Measurements from ENCODE around the gene HMX1.

The HMX1 gene

DNA sequence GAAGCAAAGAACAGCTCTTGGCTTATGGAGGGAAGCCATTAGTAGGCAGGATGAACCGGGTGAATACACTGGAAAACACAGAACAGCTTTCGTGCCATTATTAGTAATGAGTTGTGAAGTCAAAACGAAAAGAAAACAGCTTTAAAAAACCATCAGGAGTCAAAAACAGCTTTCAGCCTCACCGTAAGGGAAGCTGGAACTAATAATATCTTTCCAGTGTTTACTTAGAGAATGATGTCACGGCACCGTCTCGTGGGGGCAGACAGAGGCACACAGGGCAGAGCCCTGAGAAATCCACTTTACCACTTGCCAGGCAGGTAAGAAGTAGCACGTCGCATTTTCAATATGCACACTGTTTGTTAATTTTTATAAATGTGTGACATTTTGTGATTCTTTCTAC, 37.9 kb upstream of the HMX1 start:
- DNase-seq = no peak

DNA sequence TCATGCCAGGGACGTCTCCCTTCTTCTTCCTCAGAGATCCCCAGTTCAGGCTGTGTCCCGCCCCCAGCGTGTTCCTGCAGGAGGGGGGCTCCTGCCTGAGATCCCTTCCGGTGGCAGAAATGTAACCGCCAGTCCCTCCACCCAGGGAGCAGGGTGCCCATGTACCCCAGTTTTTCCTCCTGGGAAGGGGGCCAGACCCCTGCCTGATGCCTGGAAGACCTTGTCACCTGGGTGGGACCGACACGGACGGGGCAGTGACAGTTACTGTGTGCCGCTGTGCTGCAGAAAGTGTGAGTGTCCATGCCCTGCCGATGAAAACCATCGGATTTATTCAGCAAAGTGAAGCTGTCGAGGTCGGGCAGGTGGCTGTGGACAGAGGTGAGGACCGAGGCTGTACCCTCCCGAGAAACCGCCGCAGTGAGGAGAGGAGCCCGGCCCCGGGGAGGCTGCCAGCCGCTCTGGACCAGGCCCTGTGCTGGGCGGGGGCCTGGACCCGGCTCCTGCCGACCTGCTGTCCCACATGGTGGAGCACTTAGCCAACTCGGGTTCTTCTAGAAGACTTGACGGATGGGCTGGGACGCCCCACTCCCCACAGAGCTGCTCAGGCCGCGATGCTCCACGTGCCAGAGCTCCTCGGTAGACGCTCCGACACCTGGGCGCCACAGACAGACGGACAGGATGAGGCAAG, 36.7 kb upstream of the HMX1 start:
- no peak for DNase-seq

DNA sequence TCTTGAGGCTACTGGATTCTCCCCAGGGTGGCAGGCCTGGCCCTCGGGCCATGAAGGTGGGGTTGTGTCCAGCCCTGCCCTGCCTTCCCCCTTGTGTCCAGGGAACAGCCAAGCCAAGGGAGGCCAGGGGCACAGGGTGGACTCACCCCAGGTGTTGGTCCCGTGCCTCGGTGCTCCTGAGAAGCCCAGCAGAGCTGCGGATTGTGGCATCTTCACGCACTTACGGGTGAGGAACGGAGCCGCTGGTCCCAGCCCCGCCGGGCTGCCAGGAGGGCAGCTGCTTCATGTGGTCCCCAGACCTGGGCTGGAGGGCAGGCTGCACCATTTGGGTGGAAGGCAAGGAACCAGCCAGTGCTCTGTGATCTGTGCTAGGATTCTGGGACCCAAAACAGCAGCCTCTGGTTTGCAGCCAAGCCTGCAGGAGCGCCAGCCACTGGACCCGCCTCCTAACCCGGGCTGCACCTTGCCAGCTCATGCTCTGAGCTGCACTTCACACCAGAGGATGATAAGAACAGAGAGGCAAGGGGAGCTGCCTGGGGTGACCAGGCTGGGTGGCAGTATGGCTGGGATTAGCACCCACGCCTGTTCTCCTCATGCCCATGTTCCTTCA, 36.1 kb upstream of the HMX1 start:
- no peak for DNase-seq

DNA sequence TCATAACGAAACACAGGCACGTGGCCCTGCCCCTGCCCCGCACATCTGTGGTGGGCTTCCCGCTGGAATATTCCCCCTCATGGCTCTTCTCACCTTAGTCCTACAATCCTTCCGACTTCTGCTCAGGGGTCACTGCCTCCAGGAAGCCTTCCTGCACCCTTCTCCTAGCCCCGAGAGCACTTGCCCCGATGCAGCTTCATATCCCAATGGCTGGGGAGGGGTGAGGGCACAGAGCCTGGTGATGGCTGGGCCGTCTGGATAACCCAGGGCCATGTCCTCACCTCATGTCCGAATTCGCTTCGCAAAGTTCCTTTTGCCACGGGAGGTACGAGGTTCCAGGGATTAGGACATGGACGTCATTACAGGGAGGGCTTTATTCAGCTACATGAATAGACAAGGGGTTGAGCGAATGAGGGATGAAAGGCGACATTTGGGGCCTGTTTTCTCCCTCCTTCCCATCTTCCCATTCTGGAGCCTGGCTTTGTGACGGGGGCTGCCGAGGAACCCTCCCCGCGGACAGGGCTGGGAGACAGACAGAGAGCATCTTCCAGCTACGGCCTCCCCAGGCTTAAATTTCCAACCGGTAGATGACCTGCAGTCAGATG, 35.5 kb upstream of the HMX1 start:
- no peak for DNase-seq

DNA sequence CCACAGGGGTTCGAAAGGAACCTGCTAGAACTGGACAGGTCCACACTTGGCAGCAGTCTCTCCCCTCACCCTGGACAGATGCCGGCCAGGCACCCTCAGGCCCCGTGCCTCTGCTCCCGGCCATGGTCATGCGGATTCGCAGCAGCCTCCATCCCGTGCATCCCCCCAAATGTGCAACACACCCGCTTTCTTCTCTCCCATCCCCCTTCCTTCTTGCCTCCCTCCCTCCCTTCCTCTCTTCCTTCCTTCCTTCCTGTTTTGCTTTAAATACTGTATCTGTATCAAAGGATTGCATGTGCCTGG, 35.0 kb upstream of the HMX1 start:
- DNase-seq = no peak

DNA sequence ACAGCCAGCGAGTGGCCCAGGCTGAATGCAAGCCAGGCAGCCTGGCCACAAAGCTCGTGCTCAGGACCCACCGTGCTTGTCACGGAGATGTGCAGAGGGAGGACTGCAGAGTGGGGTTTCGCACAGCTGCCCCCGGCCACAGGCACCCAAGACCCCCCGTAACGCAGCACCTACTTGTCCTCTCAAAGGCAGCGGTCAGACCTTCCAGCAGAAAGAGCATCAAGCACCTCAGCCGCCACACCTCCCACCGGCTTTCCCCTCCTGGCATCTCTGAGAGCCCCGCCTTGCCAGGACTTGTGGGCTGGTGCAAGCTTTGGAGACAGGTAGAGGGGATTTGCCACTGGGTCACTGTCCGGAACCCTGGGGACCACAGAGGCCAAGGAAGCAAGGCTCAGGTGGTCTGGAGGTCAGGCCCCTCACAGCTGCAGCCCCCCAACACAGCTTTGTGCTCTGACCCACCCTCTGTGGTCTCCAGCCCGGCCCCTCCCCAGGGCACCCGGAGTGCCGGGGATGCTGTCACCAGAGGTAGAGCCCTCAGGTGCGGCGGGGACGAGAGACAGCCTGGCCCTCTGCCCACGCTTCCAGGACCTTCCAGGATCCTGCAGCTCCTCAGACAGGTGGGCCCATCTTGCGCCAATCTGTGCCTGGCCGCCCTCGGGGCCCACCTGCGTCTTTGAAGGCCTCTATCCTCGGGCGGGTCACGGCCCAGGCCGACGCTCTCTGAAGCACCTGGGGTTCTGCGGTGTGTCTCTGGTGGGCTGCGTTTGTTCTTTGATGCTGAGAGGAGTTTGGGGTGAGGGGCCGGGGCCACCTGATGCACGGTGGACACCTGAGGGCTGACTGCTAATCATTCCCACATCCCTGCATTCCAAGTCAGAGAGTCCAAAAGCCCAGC, 34.4 kb upstream of the HMX1 start:
- no peak for DNase-seq

DNA sequence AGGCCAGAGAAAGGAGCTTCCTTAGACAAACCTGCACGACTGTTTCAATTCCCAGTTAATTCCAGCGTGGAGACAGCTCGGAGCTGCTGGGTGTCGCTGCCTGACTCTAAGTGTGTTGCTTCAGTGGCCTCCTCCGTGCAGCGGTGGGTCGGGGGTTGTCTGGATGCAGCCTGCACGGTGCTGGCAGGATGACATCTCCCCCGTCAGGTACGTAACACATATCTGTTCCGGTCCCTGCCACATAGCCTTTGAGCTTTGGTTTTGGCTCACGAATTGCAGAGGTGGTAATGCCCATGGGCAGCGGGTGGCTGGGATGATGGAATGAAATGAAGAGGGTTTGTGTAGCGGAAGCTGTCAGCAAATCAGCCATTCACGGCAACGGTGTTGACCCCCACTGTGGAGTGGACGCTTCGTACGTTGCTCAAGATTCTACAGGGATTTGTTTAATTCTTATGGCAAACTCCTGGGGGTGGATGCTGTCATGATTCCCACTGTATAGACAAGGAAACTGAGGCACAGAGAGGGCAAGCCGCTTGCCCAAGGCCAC, 33.7 kb upstream of the HMX1 start:
- DNase-seq = no peak

DNA sequence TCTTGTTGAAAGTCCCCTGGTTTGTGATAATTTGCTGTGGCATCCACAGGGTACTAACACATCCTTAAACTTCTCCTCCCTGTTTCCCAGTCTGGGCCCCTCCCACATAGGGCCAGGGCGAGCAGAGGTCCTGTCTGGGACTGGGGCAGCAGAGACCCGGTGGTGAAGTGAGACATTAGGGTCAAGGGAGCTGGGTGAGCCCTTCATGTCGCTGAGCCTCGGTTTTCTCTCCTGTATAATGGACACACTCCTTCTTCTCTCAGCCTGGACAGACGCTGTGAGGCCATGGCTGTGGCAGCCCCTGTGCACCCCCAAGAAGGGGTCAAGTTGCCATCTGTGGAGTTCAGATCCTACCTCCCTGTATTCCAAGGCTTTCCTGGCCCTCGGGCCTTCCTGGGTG, 33.0 kb upstream of the HMX1 start:
- no peak for DNase-seq

DNA sequence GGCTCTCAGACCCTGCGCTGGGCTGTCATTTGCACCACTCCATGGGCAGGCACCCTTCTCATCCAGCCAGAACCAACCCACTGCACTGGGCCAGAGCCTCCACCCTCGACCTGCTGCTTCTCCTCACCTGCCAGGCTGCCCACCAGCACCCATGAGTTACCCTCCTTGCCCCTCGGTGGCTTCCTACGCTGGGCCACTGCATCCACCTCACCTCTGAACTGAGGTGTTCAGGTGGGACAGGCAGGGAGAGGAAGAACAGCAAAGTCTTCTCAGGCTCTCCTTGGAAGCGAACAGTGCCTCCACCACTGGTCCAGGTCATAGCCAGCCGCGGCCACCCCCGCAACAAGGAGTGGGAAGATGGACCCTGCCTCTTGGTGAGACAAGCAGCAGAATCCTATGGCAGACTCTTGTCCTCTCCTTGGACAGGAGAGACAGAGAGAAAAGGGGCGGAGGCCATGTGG, 32.4 kb upstream of the HMX1 start:
- no peak for DNase-seq

DNA sequence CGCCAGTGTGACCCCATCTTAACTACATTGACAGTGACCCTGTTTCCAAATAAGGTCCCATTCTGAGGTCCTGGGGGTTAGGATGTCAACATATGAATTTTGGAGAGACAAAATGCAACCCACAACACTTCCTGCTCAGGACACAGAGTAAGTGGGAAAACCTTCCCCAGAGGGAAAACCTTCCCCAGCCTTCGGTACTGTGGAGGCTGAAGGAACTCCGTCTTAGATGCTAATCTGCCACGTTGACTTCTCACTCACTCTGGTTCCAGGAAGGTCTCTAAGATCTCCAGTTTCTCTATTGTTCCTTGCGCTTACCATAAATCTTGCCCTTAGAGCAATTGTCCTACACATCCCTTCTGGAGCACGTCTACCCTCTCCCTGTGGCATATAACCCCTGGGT, 29.7 kb upstream of the HMX1 start:
- no peak for DNase-seq

DNA sequence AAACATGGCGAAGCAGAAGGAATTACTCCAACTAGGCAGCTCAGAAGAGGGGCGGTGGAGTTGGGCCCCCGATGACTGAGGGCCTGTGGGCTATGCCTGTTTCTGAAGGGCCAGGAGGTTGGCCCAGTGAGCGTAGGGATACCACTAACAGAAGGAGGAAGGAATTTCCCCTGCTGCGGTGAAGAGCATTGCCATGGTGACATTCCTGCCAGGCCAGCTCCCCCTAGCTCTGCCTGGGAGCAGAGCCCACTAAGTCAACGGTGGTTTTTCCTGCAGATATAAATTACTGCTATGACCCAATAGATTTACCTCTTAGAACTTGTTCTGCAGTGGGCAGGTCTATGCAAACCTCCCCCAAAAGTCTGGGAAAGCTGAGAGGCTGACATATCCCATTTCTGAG, 28.9 kb upstream of the HMX1 start:
- no peak for DNase-seq

DNA sequence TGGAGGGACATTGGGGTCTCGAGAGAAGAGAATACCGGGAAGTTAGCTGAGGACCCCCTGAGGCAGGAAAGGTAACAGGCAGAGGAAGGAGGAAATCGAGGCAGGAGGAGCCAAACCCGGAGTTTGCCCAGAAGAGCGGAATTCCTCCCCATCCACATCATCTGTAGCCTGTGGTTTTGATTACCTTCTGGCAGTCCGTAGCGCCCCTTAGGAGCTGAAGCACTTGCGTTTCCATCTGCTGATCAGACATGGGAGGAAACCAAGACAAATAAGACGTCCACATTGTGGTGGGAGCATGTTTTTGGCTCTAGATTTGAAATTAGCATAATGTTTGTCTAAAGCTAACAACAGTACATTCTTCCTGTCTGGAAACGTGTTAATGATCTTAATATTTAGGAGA, 26.8 kb upstream of the HMX1 start:
- no peak for DNase-seq

DNA sequence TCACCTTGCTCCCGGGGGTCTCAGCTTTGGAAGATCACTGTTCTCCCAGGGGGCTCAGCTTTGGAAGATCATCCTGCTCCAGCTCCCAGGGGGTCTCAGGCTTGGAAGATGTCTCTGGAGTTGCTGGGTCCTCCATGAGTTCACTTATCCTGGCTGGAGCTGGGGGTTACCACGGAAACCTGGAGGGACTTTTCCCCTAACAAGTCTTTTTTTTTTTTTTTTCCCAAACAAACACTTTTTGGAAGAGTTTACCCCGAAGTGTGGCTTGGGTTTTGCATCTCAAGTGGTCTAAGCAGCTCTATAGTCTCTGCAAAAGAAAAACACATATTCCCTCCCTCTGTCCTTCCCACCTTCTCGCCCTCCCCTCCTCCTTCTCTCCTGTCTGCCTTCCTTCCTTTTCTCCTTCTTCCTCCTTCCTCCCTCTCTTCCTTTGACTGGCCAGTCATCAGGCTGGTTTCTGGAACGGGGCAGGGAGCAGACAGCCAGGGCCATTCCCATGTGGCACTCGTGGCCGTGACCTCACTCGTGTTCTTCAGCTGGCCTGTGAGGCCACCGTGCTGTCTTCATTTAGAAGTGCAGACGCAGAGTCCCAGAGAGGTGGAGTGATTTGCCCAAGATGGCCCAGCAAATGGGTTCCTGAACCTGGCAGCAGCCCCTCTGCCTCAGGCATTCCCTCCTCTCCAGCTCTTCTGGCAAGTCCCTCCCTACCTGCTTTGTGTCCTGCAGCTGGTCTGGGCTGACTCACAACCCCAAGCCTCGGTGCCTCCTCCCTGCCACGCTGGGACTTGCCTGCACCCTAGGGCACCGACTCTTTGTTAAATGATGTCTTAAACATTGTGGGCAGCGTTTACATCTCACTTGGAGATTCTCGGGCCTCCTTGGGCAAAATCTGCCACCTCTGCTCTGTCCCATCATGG, 25.9 kb upstream of the HMX1 start:
- DNase-seq = no peak

DNA sequence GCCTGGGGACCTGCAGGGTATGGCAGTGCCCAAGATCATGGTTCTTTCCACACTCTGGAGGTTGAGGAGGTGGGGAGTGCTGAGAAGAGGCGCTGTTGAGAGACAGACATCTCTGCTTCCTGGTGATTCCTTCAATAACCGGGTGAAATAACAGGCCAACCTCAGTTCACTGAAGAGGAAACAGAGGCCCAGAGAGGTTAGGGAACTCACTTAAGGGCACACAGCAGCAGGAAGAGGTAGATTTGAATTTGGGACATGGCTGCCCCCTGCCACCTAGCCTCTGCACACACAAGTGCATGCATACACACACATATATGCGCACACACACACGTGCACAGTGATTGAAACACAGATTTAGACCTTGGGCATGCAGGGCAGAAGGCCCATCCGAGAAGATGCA, 24.9 kb upstream of the HMX1 start:
- no peak for DNase-seq

DNA sequence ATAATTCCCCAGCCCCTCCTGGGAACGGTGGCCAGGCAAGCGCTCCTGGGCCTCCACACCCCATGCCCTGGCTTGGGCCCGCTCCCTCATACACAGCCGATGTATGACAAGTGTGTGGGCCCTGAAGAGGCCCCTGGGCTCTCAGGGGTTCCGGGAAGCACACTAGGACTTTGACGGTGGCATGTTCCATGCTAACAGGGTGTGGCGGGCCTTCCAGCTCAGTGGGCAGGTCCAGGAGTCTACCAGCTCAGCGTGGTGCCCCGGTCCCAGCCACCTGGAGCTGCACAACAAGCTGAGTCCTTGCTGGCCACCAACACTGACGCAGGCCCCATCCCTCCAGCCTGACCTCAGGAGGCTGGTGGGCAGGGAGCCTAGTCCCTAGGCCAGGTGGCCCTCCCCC, 24.4 kb upstream of the HMX1 start:
- no peak for DNase-seq

DNA sequence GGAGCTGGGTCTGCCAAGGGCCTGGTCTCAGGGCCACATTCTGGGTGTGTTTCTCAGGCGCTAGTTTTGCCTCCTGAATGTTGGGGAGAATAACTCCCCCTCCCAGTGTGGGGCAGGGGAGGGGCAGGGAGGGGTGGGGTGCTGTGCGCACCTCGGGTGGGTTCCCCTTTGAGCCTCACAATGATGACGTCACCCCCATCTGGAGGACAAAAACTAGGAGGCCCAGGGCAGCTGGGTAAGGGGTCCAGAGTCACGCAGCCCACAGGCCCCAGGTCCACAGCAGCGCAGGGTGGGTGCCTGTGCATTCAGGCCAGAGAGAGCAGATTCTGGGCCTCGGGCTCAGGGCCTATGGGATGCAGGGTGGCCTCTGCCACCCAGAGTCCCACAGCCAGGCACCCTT, 23.7 kb upstream of the HMX1 start:
- DNase-seq = no peak

DNA sequence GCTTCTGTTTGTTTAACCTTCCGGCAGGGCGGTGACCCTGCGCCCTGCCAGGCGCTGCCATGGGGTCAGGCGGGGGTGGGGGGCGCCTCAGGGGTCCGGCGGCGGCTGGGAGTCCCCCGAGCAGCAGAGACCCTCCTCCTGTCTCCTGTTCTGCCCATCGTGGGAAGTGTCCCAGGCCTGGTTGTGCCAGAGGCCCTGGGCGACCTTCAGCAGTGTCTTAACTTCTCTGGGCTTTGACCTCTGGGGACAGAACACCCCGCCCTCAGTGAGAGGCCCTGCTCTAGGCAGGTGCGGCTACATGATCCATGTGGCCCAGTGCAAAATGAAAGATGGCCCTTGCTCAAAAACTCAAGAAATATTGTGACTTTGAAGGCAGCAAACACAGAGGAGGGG, 22.8 kb upstream of the HMX1 start:
- DNase-seq = no peak

DNA sequence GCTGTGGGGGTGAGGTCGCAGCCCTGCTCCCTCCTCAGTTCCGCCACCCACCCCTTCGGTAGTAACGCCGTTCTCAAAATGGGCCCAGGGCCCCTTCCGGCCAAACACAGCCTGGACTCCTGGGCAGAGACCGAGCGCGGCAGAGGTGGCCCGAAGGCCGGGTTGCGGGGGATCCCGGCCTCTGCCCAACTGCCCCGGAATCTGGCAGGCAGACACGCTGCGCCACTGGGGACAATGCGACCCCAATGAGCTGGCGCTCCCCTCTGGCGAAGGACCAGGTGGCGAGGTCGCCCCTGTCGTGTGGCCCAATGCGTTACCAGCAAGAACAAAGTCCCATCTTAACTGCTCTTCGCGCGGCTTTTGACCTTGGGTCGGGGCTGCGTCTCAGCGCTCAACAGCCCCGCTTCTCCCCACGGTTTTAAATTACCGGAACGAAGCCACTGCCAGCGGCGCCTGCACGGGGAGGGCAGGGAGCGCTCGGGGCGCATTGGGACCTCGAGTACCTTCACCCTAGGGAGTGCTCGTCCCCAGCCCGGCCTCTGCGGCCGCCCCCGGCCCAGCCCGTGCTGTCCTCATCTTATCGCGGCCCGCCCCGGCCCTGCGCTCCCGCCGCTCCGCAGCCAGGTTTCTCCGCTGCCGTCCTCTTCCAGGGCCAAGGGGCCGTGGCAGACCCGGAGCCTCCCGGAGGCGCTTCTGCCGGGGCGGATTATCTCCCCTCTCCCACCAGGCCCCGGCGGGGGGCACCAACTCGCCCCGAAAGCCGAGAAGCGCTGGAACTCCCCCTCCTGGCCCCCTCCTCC, 22.2 kb upstream of the HMX1 start:
- DNase-seq = no peak

DNA sequence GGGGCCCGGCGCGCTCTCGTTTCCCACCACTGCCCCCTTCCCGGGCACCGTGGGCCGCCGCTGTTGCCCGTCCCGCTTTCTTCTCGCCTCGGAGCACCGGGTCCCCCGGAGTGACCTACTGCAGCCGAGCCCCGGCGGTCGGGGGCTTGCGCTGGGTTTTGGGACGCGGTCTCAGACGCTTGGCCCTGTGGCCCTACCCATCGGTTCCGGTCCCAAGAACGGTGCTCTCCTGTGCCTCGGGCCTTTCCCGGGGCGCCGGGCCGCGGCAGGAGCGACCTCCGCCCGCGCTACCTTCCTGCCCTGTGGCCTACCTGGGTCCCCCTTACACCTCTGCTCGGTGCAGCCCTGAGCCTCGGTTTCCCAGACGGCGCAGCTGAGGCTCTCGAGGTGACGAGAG, 21.6 kb upstream of the HMX1 start:
- DNase-seq = no peak

DNA sequence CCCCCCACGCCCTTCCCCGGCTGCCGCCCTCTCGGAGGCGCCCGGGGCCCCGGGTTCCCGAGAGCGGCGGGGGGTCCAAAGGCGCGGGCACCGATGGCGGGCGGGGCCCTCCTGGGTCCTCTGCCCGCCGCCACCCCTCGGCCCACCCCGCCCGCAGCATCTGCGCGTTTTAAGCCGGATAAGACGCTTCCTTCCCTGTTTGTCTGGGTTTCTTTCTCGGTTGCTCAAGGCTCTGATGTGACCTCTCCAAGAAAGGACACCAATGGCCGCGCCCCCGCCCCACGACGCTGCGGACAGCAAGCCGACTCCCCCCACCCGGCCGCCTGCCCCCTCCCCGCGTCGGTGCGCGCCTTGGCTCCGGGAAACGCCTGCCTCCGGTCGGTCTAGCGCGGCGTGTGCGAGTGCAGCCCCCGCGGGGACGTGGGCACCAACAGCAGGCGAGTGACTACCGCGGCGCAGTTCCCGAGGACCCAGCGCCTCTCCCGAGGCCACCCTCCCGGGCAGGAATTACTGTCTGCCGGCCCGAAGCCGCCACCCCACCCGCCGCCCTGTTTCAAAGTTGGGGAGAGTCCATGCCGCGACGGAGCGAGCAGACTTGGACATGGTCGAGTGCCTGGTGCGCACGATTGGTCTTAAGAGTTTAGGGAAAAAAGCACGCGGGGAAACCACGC, 21.1 kb upstream of the HMX1 start:
- no peak for DNase-seq
